ENCODE measurements around the gene ADNP2.

The ADNP2 gene

DNA sequence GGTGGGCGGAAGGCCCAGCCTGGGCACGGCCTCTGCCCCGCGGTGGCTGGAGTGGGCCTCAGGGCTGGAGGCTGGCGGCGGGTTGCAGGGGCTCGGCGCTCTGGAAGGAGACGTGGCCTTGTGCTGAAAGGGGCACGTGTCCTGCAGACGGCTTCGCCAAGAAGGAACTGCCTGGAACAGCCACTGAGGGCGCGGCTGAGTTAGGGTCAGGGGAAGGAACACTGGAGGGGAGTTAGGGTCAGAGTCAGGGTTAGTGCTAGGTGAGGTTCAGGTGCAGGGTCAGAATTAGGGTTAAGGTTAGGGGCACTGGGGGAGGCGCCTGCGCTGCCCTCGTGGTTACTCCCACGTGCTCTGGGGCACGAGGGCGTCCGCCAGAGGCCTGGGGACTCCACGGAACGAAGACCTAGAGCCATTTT is 933 bp upstream of the ADNP2 start:
- no peak for DNase-seq

- DNase-seq: peak; percentile 27
Measured at GRCh38 chr18:80109676-80110078, 615 bp downstream of the ADNP2 start.

DNA sequence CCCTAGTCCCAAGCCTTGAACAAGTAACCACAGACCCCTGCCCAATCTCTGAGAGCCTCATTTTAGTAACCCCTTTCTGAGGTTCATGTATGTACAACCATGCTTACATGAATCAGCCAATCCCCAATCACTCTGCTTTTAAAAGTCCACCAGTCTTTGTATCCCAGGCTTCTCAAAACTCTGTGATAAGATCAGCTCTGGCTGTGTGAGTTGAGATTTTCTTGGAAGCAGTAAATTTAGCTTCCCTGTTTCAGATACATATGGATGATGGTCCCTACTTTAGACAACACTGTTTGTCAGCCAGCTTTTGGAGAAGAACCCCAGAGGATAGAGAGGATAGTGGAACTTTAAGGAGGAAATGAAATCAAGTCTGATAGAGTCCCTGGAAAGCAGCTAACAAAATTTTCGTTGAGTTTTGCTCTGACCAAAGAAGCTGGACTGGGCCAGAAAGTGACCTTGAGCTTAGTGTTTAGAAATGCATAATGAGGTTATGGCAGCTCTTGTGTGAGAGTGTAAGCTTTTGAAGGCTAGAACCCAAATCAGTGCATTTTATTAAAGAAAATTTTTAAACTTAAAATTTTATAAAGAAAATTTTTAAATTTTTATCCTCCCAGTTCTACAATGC is 3.7 kb downstream of the ADNP2 start:
- DNase-seq: no peak

GRCh38 chr18:80115035-80115434 is 6.0 kb downstream of the ADNP2 start:
- DNase-seq: no peak

DNA sequence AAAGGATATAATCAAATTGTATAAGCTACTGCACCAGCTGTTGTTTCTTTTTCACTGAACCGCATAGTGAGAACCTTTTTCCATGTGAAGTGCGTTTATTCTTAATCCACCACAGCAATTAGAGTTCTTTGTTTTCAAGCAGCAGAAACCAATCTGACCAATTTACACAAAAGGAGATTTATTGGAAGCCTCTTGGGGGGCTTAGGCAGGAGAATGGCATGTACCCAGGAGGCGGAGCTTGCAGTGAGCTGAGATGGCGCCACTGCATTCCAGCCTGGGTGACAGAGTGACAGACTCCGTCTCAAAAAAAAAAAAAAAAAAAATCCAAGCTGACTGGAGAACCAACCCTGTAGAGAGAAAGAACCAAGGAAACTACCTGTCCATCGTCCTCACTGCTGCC is 10.0 kb downstream of the ADNP2 start:
- DNase-seq: no peak

- DNase-seq: no peak
Measured at GRCh38 chr18:80120932-80121331, 11.9 kb downstream of the ADNP2 start.

- DNase-seq: no peak
Measured at GRCh38 chr18:80124131-80124530, 15.1 kb downstream of the ADNP2 start.

DNA sequence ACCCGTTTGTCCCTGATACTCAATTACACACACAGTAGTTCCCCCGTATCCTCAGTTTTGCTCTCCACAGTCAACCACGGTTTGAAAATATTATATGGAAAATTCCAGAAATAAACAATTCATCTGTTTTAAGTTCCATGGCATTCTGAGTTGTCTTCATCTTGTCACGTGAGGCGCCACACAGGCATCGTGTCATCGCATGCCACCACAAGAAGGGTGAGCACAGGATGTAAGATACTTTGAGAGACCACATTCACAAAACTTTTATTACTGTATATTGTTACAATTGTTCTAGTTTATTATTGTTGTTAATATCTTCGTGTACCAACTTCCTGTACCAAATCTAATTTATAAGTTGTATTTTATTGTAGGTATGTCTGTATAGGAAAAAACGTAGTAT is 17.7 kb downstream of the ADNP2 start:
- no peak for DNase-seq

DNA sequence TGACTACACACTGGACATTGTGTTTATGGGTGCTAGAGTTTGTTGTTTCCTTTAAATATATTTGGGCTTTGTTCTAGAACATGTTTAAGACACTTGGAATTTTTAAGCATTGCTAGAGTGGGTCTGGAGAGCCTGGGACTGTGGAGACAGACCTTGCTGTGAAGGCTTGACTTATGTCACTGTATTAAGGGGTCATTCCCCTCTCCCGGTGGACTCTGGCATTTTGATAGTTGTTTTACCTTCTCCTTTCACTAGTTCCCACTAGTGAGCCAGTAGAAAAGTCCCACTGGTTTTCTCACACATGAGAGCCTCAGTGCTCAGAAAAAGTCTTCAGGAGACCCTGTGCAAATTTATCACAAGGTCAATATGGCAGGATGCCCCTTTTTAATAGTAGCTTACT is 18.6 kb downstream of the ADNP2 start:
- DNase-seq: no peak

GRCh38 chr18:80129672-80130367 is 20.8 kb downstream of the ADNP2 start:
- DNase-seq: no peak

DNA sequence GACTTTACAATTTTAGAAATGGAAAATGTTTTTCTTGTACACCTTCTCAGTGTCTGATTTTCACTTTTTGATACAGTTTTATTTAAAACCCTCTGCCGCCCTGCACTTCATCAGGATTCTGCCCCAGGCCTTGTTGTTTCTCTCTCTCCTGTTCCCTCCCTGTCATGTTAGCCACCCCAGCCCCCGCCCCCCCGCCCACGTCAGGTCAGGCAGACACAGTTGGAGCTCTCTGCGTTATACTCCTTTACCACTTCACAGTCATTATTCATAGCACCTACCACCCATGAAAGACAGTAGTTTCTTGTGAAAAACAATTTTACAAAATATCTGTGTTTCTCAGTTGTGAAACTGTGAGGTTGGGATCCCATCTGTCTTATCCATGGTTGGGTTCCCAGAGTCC is 21.5 kb downstream of the ADNP2 start:
- DNase-seq: no peak

DNA sequence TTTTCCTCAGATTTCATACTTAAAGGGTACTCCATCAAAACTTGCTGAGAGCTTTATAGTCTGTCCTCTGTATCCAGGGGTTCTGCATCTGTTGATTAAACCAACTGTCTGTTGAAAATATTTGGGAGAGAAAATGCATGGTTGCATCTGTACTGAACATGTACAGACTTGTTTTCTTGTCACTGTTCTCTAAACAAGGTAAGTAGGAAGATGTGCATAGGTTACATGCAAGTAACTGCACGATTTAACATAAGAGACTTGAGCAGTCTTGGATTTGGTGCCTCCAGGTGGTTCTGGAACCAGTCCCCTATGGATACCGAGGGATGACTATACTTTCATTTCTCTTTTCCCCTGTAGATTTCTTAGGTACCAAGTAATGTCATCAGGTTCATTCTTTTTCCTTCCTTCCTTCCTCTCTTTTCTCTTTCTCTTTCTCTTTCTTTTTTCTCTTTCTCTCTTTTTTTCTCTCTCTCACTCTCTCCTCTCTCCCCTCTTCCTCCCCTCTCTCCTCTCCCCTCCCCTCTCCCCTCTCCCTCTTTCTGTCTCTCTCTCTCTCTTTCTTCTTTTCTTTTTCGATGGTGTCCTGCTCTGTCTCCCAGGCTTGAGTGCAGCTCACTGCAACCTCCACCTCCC is 23.2 kb downstream of the ADNP2 start:
- DNase-seq: no peak

- DNase-seq: no peak
Measured at GRCh38 chr18:80133124-80133523, 24.1 kb downstream of the ADNP2 start.

- DNase-seq: no peak
Measured at GRCh38 chr18:80135136-80135535, 26.1 kb downstream of the ADNP2 start.

GRCh38 chr18:80136679-80137078 is 27.6 kb downstream of the ADNP2 start:
- DNase-seq: no peak

DNA sequence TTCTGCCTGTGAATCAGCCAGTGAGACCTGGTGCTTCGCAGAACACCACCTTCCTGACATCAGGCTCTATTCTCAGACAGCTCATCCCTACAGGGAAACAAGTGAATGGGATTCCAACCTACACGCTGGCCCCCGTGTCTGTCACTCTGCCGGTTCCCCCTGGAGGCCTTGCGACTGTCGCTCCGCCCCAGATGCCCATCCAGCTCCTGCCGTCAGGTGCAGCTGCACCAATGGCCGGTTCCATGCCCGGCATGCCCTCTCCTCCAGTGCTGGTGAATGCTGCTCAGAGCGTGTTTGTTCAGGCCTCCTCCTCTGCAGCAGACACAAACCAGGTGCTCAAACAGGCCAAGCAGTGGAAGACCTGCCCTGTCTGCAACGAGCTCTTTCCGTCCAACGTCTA is 28.1 kb downstream of the ADNP2 start:
- DNase-seq: no peak

DNA sequence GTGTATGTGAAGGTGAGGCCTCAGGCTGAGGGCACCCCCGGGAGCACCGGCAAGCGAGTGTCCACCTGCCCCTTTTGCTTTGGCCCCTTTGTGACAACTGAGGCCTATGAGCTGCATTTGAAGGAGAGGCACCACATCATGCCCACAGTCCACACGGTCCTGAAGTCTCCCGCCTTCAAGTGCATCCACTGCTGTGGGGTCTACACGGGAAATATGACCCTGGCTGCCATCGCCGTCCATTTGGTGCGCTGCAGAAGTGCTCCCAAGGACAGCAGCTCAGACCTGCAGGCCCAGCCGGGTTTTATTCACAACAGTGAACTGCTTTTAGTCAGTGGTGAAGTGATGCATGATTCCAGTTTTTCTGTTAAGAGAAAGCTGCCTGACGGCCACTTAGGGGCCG is 28.9 kb downstream of the ADNP2 start:
- DNase-seq: no peak

GRCh38 chr18:80140455-80140985 is 31.5 kb downstream of the ADNP2 start:
- DNase-seq: no peak

- no peak for DNase-seq
Measured at GRCh38 chr18:80143881-80144280, 34.8 kb downstream of the ADNP2 start.

DNA sequence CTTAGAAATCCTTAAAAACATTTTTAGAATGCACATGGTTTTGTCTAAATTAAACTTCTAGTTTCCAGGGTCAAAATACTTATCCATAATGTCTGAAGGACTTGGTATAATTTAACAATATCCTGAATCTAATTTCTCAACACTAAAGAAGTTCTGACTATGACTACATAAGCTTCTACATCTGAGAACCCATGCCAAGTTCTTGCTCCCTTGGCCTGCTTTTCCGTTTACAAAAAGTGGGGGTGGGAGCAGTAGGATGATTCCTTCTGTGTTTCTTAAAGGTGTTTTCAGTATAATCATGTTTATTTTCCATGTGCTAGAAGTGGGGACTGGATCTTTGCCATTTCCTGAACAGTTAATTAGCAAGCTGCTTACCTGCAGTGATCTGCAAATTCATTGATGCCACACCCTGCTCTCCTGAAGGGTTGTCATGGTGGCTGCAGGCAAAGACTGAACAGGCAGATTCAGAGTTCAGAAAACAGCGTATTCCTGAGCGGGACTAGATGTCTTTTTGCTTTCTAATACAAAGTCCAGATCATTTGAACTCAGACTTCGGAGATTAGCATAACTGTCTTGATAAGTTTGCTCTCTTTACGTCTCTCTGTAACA is 36.2 kb downstream of the ADNP2 start:
- no peak for DNase-seq

GRCh38 chr18:80147037-80147417 is 38.0 kb downstream of the ADNP2 start:
- DNase-seq: no peak

GRCh38 chr18:80147418-80148325 is 38.6 kb downstream of the ADNP2 start:
- DNase-seq: peak; percentile 86
